Hepatocyte (in vitro differentiated cells): ENCODE measurements around the gene PYDC1.

Experiments used
- CTCF ChIP-seq: fragments of 200-600 bp; sonication (generic); IDR thresholded peaks from 2 replicates; pipeline ENCODE4 v1.5.1; 2016; ENCODE audit warnings: antibody characterized with exemption, mild to moderate bottlenecking; ENCODE audit not compliant: poor library complexity
- EZH2phosphoT487 ChIP-seq: fragments of 200-600 bp; sonication (generic); IDR thresholded peaks from one replicate; pipeline ENCODE4 v1.6.1; 2018; ENCODE audit warnings: antibody characterized with exemption, mild to moderate bottlenecking, low read depth, moderate library complexity; ENCODE audit not compliant: unreplicated experiment, severe bottlenecking

GRCh38 chr16:31185339-31185738 lies 31.6 kb downstream of the PYDC1 start:
- no peak for TF ChIP-seq CTCF
- no peak for TF ChIP-seq EZH2phosphoT487
